Measurements from ENCODE around the gene ASIC2.

The ASIC2 gene

GRCh38 chr17:33055171-33055611 lies 237.9 kb downstream of the ASIC2 start:
- DNase-seq = no peak

GRCh38 chr17:33054412-33054811 lies 238.7 kb downstream of the ASIC2 start:
- DNase-seq = no peak

- no peak for DNase-seq
These were observed 239.4 kb downstream of the ASIC2 start for GRCh38 chr17:33053676-33054075.

- no peak for DNase-seq
These were observed 240.2 kb downstream of the ASIC2 start for GRCh38 chr17:33052856-33053255.

- no peak for DNase-seq
These were observed 242.4 kb downstream of the ASIC2 start for GRCh38 chr17:33050611-33051140.

- DNase-seq = no peak
These were observed 243.2 kb downstream of the ASIC2 start for GRCh38 chr17:33049781-33050414.

GRCh38 chr17:33046361-33047255 lies 246.5 kb downstream of the ASIC2 start:
- no peak for DNase-seq

- no peak for DNase-seq
These were observed 247.9 kb downstream of the ASIC2 start for GRCh38 chr17:33045216-33045615.

- no peak for DNase-seq
These were observed 248.3 kb downstream of the ASIC2 start for GRCh38 chr17:33044771-33045170.

GRCh38 chr17:33040461-33040860 lies 252.6 kb downstream of the ASIC2 start:
- no peak for DNase-seq

- no peak for DNase-seq
These were observed 253.2 kb downstream of the ASIC2 start for GRCh38 chr17:33039874-33040273.

GRCh38 chr17:33038740-33039139 lies 254.4 kb downstream of the ASIC2 start:
- DNase-seq = no peak

GRCh38 chr17:33033176-33033575 lies 259.9 kb downstream of the ASIC2 start:
- DNase-seq = no peak

- no peak for DNase-seq
These were observed 264.3 kb downstream of the ASIC2 start for GRCh38 chr17:33028778-33029177.

GRCh38 chr17:33028061-33028460 lies 265.0 kb downstream of the ASIC2 start:
- DNase-seq = no peak

- DNase-seq = no peak
These were observed 268.2 kb downstream of the ASIC2 start for GRCh38 chr17:33024688-33025486.

- DNase-seq = no peak
These were observed 269.3 kb downstream of the ASIC2 start for GRCh38 chr17:33023790-33024189.

- no peak for DNase-seq
These were observed 271.2 kb downstream of the ASIC2 start for GRCh38 chr17:33021731-33022408.

GRCh38 chr17:33019161-33019890 lies 273.8 kb downstream of the ASIC2 start:
- DNase-seq = no peak

GRCh38 chr17:33017366-33017765 lies 275.7 kb downstream of the ASIC2 start:
- no peak for DNase-seq

GRCh38 chr17:33016920-33017319 lies 276.2 kb downstream of the ASIC2 start:
- DNase-seq = no peak
